GM12864 (cell line): ENCODE measurements around the gene DRAXIN.
A peak's percentile ranks its signal among the peaks of the same experiment; 100 is the strongest.

ENCODE experiments used
- DNase-seq: peaks from one replicate; pipeline ENCODE4 v3.0.0-alpha.2; 2011; ENCODE audit warnings: low read depth
- H3K4me3 ChIP-seq: 2 replicates; pipeline ENCODE4 v1.5.1; 2011; ENCODE audit warnings: mild to moderate bottlenecking, low read depth, low read length, control low read depth
- CTCF ChIP-seq: IDR thresholded peaks from 2 replicates; pipeline ENCODE4 v1.5.1; 2011; ENCODE audit warnings: low read depth, mild to moderate bottlenecking, moderate library complexity, low read length, control low read depth, inconsistent platforms; ENCODE audit errors: missing control alignments

DRAXIN gene

DNA sequence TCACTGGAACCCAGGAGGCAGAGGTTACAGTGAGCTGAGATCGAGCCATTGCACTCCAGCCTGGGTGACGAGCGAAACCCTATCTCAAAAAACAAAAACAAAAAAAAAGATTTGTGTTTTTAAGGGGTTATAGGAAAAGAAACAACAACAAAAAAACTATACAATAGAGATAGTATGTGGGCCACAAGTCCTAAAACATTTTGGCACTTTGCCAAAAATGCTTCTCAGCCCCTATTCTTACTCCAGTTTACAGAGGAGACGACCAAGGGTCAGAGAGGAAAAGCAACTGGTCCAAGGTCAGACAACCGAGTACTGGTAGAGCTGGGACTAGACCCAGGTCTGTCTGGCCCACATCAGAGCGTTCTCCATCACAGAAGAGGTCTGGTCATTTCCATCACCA is 33.9 kb upstream of the DRAXIN start:
- DNase-seq = no peak
- no peak overlapping the region for H3K4me3 ChIP-seq
- no peak for TF ChIP-seq CTCF

- DNase-seq = no peak
Observed at GRCh38 chr1:11658542-11658941, 33.0 kb upstream of the DRAXIN start.

DNA sequence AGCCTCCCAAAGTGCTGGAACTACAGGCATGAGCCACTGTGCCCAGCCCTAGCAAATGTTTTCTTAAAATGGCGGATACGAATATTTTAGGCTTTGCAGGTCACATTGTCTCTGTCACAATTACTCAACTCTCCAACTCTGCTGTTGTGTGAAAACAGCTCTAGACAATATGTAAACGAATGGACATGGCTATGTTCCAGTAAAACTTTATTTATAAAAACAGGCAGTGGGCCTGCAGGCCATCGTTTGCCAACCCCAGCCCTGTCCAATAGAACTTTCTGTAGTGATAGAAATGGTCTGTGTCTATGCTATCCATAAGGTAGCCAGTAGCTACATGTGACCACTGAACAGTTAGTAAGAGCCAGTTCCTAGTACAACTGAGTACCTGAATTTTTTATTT is 31.8 kb upstream of the DRAXIN start:
- no peak overlapping the region for H3K4me3 ChIP-seq
- TF ChIP-seq CTCF = no peak
- no peak for DNase-seq

More at GRCh38 chr1:11658542-11658941, 33.0 kb upstream of the DRAXIN start:
- no peak for TF ChIP-seq CTCF
- no peak overlapping the region for H3K4me3 ChIP-seq

GRCh38 chr1:11661103-11661502 is 30.4 kb upstream of the DRAXIN start:
- H3K4me3 ChIP-seq = no peak overlapping the region
- no peak for TF ChIP-seq CTCF
- DNase-seq = no peak

DNA sequence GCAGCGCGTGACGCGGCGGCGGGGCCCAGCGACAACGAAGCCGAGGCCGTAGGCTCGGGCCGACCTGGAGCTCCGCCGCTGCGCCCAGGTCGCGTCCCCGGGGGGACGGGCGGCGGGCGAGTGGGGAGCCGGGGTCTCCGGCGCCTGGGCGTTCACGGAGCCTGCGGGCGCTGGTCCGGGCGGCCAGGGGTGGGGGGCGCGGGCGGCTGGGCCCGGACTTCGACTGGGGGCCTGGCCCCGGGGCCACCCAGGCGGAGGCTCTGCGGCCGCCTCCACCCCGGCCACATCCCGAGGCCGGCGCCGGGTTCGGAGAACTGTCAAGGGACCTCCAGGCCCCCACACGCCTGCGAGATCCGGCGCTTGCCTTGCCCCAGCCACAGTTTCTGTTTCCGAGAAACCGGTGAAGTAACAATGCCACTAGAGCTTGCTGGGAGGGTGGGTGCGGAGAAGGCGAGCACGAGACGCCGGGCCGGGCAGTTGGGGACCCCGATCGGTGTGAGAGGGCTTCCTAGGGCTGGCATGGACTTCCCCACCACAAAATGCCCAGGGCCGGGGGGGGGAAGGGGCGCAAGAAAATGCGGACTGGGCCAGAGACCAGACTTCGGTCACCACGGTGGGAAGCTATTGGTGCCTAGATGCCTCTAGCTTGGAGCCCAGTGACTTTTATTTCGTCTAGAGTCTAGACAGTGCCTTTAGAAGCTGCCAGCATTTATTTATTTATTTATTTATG is 27.0 kb upstream of the DRAXIN start:
- no peak for TF ChIP-seq CTCF
- H3K4me3 ChIP-seq = peak overlapping the region; percentile 68
- no peak for DNase-seq

- no peak overlapping the region for H3K4me3 ChIP-seq
- no peak for DNase-seq
- no peak for TF ChIP-seq CTCF
Observed at GRCh38 chr1:11668516-11668915, 23.0 kb upstream of the DRAXIN start.

- H3K4me3 ChIP-seq = no peak overlapping the region
- no peak for DNase-seq
- TF ChIP-seq CTCF = no peak
Observed at GRCh38 chr1:11670747-11671146, 20.8 kb upstream of the DRAXIN start.
